ENCODE data around the gene COL17A1. TPM values are rescaled to one million over a fixed set of nuclear protein-coding genes. Genes with fewer than 3 reads are reported as not detected.

Gene COL17A1
- total and polyA plus RNA-seq, 2 of the 13 experiments (the other 11 are each of a cell fraction or from before 2014, with no cell fraction given), result 0.03 TPM; not detected in 1

DNA sequence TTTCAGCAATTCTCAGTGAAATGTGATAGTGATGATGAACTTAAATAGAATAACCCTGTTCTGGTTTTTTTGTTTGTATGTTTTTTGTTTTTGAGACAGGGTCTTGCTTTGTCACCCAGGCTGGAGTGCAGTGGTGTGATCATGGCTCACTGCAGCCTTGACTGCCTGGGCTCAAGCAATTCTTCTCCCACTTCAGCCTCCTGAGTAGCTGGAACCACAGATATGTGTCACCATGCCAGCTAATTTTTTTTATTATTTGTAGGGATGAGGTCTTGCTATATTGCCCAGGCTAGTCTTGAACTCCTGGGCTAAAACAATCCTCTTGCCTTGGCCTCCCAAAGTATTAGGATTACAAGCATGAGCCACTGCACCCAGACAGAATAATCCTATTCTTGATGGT is 14.3 kb upstream of the COL17A1 start (continued):
- TF ChIP-seq ZNF724P (CRISPR knock-in tag; IDR thresholded peaks at IDR 0.05; ENCODE audit: borderline replicate concordance) (no peak), ZBTB1 (CRISPR knock-in tag; IDR thresholded peaks at IDR 0.05; ENCODE audit: borderline replicate concordance) (no peak), SETDB1 (CRISPR knock-in tag; IDR thresholded peaks at IDR 0.05; ENCODE audit: borderline replicate concordance) (no peak), CEBPB (IDR thresholded peaks at IDR 0.05; ENCODE audit: borderline replicate concordance, low read depth, low read length) (no peak), USF2 (IDR thresholded peaks at IDR 0.05; ENCODE audit: low read depth, low read length) (no peak), USF2 (CRISPR knock-in tag; IDR thresholded peaks at IDR 0.05; ENCODE audit: borderline replicate concordance) (no peak), ZNF382 (CRISPR knock-in tag; IDR thresholded peaks at IDR 0.05; ENCODE audit: borderline replicate concordance) (no peak), ZBTB8A (CRISPR knock-in tag; IDR thresholded peaks at IDR 0.05; ENCODE audit: borderline replicate concordance, low read depth) (no peak), SMC3 (IDR thresholded peaks at IDR 0.05; ENCODE audit: low read length) (no peak), HNRNPUL1 (IDR thresholded peaks at IDR 0.05; ENCODE audit: low read depth, low read length) (no peak), POLR2A (IDR thresholded peaks at IDR 0.05; ENCODE audit: insufficient read depth in 1 of 2, low read depth in 2 of 2, low read length in 2 of 2) (no peak)
- TF ChIP-seq, protein P1, sequence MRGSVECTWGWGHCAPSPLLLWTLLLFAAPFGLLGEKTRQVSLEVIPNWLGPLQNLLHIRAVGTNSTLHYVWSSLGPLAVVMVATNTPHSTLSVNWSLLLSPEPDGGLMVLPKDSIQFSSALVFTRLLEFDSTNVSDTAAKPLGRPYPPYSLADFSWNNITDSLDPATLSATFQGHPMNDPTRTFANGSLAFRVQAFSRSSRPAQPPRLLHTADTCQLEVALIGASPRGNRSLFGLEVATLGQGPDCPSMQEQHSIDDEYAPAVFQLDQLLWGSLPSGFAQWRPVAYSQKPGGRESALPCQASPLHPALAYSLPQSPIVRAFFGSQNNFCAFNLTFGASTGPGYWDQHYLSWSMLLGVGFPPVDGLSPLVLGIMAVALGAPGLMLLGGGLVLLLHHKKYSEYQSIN (CRISPR knock-in tag; IDR thresholded peaks at IDR 0.05; ENCODE audit: borderline replicate concordance), result no peak
